NCI-H69 (cell line): ENCODE measurements around the gene TMEM190.
"Not testable (repeated sequence)": the region's sequence is repeated elsewhere in the genome, so short reads cannot be mapped to it uniquely, and the experiment has no call there.

ENCODE experiments used
- DNase-seq: peaks from one replicate; lab custom pipeline; 2025; lab: John Stamatoyannopoulos, UW

TMEM190 gene

GRCh38 chr19:55421281-55421680, 44.7 kb downstream of the TMEM190 start:
- not testable (repeated sequence) for DNase-seq

GRCh38 chr19:55423225-55424005, 46.8 kb downstream of the TMEM190 start:
- DNase-seq, result peak; percentile 31

GRCh38 chr19:55424518-55424917, 47.9 kb downstream of the TMEM190 start:
- no peak for DNase-seq

GRCh38 chr19:55426042-55426441, 49.4 kb downstream of the TMEM190 start:
- no peak for DNase-seq
